A673 (cell line): ENCODE measurements around the gene STXBP4. TPM values are rescaled to one million over a fixed set of nuclear protein-coding genes. Genes with fewer than 3 reads are reported as not detected.

Experiments used
- BruUV-seq: library from RNA; stranded (reverse); fragments of 400-500 nt; replicated peaks from 2 replicates; lab custom pipeline; 2021; lab: Mats Ljungman, UMichigan
- CTCF ChIA-PET: fragments of 300-600 bp; sonication (Branson Sonifier 250); formaldehyde crosslinking; loops from one replicate; lab custom pipeline; 2022; ENCODE audit warnings: antibody characterized with exemption; lab: Charles Lee
- POLR2A ChIA-PET: fragments of 300-600 bp; sonication (Branson Sonifier 250); formaldehyde crosslinking; loops from one replicate; lab custom pipeline; 2022; ENCODE audit warnings: antibody characterized with exemption; ENCODE audit not compliant: low non-redundant PET; lab: Charles Lee
- DNase-seq: peaks from one replicate; pipeline ENCODE4 v3.0.0-alpha.2; 2015; ENCODE audit warnings: low spot score
- H3K27ac ChIP-seq: fragments of 200-600 bp; sonication (generic); 2 replicates; pipeline ENCODE4 v1.5.1; 2016; ENCODE audit warnings: mixed run types, low read depth, mild to moderate bottlenecking, mixed read lengths, antibody characterized with exemption, low read length; ENCODE audit not compliant: poor library complexity, severe bottlenecking
- H3K27me3 ChIP-seq: fragments of 200-600 bp; sonication (generic); replicated peaks from 2 replicates; pipeline ENCODE4 v1.6.1; 2017; ENCODE audit warnings: mixed run types, low read depth, mild to moderate bottlenecking, mixed read lengths, antibody characterized with exemption, low read length; ENCODE audit not compliant: insufficient read depth, poor library complexity
- H3K36me3 ChIP-seq: fragments of 200-600 bp; sonication (generic); 2 replicates; pipeline ENCODE4 v1.6.1; 2016; ENCODE audit warnings: mixed run types, mild to moderate bottlenecking, mixed read lengths, antibody characterized with exemption, low read length; ENCODE audit not compliant: insufficient read depth, poor library complexity, severe bottlenecking
- H3K4me1 ChIP-seq: fragments of 200-600 bp; sonication (generic); 2 replicates; pipeline ENCODE4 v1.6.1; 2017; ENCODE audit warnings: mixed run types, mild to moderate bottlenecking, mixed read lengths, antibody characterized with exemption, low read length; ENCODE audit not compliant: insufficient read depth, poor library complexity, severe bottlenecking
- H3K4me3 ChIP-seq: fragments of 200-600 bp; sonication (generic); 2 replicates; pipeline ENCODE4 v1.5.1; 2016; ENCODE audit warnings: low read depth, mixed run types, mild to moderate bottlenecking, mixed read lengths, low read length; ENCODE audit not compliant: poor library complexity, severe bottlenecking
- H3K9me3 ChIP-seq: fragments of 200-600 bp; sonication (generic); 2 replicates; pipeline ENCODE4 v1.6.1; 2016; ENCODE audit warnings: mixed run types, low read depth, mild to moderate bottlenecking, mixed read lengths, antibody characterized with exemption, low read length; ENCODE audit not compliant: poor library complexity, severe bottlenecking
- EZH2 ChIP-seq: fragments of 200-600 bp; sonication (generic); IDR thresholded peaks from 2 replicates; pipeline ENCODE4 v1.6.1; 2017; ENCODE audit warnings: borderline replicate concordance, low read depth, mild to moderate bottlenecking, mixed read lengths, antibody characterized with exemption, low read length; ENCODE audit not compliant: poor library complexity, severe bottlenecking
- intact Hi-C: fragments of 100-400 bp; cut with micrococcal nuclease; formaldehyde crosslinking; loops from one replicate; pipeline ENCODE4 v1.10.0; 2022; ENCODE audit not compliant: unreplicated experiment
- total RNA-seq: library from RNA; stranded (reverse); gene quantifications from 2 replicates; pipeline ENCODE4 v1.2.3, GENCODE V29; 2021
- TF ChIP-seq, protein P1 (sequence below): fragments of 300-800, 200-600 bp; sonication (generic); conservative IDR thresholded peaks from 2 replicates; pipeline ENCODE4 v1.5.1; 2017; ENCODE audit warnings: low read depth, mild to moderate bottlenecking, antibody characterized with exemption, low read length, moderate library complexity, mixed read lengths

The STXBP4 gene
- total RNA-seq, 1 experiment from 2014 or later = 24.2 TPM

DNA sequence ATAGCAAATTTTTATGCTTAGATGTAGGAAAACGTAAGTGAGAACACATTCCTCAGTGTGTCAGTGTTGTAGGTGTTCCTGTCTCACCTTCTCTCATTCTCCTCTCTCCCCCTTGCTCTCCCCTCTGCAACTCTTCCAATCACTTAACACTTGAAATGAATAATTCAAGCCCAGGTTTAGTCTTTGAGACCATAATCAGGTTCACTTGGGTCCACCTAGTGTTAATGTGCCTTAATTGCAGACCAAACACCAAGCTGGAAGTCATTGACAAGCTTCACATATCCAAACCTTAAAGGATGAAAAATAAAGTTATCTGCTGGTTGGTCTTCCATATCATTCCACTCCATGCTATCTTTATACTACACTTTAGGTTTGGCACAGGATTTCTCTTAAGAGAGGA is 37.0 kb downstream of the STXBP4 start:
- intact Hi-C loops = no loop called here
- CTCF ChIA-PET = interaction anchor here (0.6 kb wide), 1 partner anchor 509 kb away, joined by 4 read pairs; no protein-coding TSS in a partner anchor
- DNase-seq = peak; percentile 51

DNA sequence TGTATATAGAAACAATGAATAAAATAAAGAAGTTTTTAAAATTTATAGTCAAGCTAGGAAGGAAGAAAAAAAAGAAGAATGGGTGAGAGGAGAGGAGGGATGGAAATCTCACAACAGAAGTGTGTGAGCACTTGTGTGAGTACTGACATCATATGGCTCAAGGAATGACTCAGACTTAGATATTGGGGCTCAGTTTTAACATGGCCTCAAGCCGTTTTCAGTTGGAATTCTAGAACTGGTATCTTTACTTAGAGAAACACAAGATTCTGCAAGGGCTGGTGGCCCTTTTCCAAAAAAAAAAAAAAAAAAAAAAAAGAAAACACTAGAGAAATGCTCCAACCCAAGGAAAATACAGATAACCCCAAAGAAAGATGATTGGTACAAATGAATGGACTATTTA is 55.1 kb downstream of the STXBP4 start:
- no peak for DNase-seq
- Histone ChIP-seq H3K9me3 (no peaks in the 10 kb centered on the region), H3K4me3 (no peak overlapping the region), H3K36me3 (no peaks in the 10 kb centered on the region), H3K27ac (no peak overlapping the region), H3K27me3 (no peaks in the 10 kb centered on the region), H3K4me1 (no peaks in the 10 kb centered on the region)
- CTCF ChIA-PET = no interaction called here
- no TSS peak for BruUV-seq
- TF ChIP-seq EZH2 = no peak
- TF ChIP-seq, protein P1, sequence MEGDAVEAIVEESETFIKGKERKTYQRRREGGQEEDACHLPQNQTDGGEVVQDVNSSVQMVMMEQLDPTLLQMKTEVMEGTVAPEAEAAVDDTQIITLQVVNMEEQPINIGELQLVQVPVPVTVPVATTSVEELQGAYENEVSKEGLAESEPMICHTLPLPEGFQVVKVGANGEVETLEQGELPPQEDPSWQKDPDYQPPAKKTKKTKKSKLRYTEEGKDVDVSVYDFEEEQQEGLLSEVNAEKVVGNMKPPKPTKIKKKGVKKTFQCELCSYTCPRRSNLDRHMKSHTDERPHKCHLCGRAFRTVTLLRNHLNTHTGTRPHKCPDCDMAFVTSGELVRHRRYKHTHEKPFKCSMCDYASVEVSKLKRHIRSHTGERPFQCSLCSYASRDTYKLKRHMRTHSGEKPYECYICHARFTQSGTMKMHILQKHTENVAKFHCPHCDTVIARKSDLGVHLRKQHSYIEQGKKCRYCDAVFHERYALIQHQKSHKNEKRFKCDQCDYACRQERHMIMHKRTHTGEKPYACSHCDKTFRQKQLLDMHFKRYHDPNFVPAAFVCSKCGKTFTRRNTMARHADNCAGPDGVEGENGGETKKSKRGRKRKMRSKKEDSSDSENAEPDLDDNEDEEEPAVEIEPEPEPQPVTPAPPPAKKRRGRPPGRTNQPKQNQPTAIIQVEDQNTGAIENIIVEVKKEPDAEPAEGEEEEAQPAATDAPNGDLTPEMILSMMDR = no peak
- intact Hi-C loops = no loop called here
- POLR2A ChIA-PET = no interaction called here

More for the DNA sequence above, 37.0 kb downstream of the STXBP4 start:
- Histone ChIP-seq H3K4me1 (no peaks in the 10 kb centered on the region), H3K4me3 (no peak overlapping the region), H3K36me3 (no peaks in the 10 kb centered on the region), H3K27ac (no peak overlapping the region), H3K9me3 (no peaks in the 10 kb centered on the region), H3K27me3 (no peaks in the 10 kb centered on the region)
- no peak for TF ChIP-seq EZH2
- TF ChIP-seq, protein P1 = peak; percentile 56
- no TSS peak for BruUV-seq
- POLR2A ChIA-PET = interaction anchor here (0.5 kb wide), 1 partner anchor 203 kb away, joined by 8 read pairs; no protein-coding TSS in a partner anchor

DNA sequence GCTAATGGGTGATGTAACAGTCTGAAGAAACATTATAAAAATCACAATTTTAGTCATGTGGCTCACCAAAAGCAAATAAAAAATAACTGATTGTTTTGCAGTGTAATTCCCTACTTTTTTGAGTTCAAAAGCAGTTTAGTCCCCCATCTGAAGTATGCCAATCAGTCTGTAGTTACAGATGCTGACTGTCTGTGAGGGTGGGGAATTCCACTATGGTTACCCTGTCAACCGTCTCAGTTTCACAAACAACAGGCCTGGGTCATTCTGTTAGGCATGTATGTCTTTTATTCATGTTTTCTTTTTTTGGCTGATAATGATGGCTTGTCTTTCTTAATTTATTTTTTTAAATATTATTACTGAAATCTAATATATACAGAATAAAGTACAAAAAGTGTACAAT is 69.3 kb downstream of the STXBP4 start:
- Histone ChIP-seq H3K27me3 (no peaks in the 10 kb centered on the region), H3K4me1 (peaks cover 18% of the 10 kb centered on the region), H3K4me3 (no peak overlapping the region), H3K9me3 (no peaks in the 10 kb centered on the region), H3K27ac (no peak overlapping the region), H3K36me3 (no peaks in the 10 kb centered on the region)
- TF ChIP-seq, protein P1 = no peak
- POLR2A ChIA-PET = no interaction called here
- no peak for DNase-seq
- intact Hi-C loops = no loop called here
- CTCF ChIA-PET = no interaction called here
- BruUV-seq = no TSS peak
